ENCODE data around the gene YWHAE. TPM values are rescaled to one million over a fixed set of nuclear protein-coding genes. Genes with fewer than 3 reads are reported as not detected.
"Not testable (repeated sequence)": the region's sequence is repeated elsewhere in the genome, so short reads cannot be mapped to it uniquely, and the experiment has no call there.

YWHAE gene
- total RNA-seq, 1 donor from 2014 or later = 493 TPM

- Mint-ChIP-seq H3K4me1 (peaks cover 29% of the 10 kb centered on the region), H3K9me3 (no peaks in the 10 kb centered on the region), H3K4me3 (no peak overlapping the region), H3K27ac (no peak overlapping the region), H3K36me3 (ENCODE audit: low read depth) (peaks cover 32% of the 10 kb centered on the region), H3K27me3 (no peaks in the 10 kb centered on the region)
- intact Hi-C loops (cut with micrococcal nuclease) = no loop called here
- no peak for DNase-seq
Observed at GRCh38 chr17:1391577-1391976, 8.4 kb downstream of the YWHAE start.

DNA sequence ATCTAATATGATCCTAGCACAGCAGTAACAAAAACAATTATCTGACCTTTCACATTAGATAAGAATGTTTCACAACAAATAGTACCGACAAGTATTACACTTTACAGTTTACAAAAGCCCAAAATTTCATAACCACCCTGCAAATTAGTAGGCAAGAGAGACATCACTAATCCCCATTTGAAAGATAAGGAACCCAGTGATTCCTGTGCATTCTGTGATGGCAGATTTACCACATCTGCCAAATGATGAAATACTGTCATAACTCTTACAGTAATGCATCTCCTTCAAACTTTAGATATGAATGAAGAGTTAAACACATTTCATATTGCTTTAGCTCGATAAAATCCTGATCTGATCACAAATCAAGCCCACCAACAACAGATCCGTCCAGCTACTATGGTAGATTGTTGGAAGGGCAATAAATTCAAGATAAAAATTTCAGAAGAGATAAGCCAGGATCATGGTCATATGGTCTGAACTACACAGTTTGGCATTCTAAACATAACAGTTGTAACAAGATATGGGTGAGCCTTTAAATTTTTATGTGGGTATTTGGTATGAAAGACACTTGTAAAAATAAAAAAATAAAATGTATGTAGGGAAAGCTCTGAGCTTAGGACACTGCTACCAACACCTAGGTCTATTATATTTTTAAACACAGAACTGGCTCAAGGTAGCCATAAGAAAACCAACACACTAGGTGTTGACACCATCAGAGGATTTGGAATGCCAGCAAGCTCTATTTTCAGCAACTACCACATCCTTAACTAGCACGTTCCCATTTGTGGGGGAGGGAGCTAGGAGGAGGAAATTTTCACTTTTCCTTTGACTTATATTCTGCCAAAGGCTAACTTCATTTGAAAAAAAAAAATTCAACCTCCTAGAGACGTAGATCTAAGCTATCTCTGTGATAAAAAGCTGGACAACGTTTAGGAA, 9.3 kb downstream of the YWHAE start:
- peaks cover 29% of the 10 kb centered on the region for H3K4me1 Mint-ChIP-seq
- H3K27ac Mint-ChIP-seq = peak overlapping the region; percentile 69
- no peak for DNase-seq
- no peaks in the 10 kb centered on the region for H3K9me3 Mint-ChIP-seq
- intact Hi-C loops (cut with micrococcal nuclease) = no loop called here
- no peak overlapping the region for H3K4me3 Mint-ChIP-seq
- H3K27me3 Mint-ChIP-seq = no peaks in the 10 kb centered on the region
- peaks cover 25% of the 10 kb centered on the region for H3K36me3 Mint-ChIP-seq (ENCODE audit: low read depth)

DNA sequence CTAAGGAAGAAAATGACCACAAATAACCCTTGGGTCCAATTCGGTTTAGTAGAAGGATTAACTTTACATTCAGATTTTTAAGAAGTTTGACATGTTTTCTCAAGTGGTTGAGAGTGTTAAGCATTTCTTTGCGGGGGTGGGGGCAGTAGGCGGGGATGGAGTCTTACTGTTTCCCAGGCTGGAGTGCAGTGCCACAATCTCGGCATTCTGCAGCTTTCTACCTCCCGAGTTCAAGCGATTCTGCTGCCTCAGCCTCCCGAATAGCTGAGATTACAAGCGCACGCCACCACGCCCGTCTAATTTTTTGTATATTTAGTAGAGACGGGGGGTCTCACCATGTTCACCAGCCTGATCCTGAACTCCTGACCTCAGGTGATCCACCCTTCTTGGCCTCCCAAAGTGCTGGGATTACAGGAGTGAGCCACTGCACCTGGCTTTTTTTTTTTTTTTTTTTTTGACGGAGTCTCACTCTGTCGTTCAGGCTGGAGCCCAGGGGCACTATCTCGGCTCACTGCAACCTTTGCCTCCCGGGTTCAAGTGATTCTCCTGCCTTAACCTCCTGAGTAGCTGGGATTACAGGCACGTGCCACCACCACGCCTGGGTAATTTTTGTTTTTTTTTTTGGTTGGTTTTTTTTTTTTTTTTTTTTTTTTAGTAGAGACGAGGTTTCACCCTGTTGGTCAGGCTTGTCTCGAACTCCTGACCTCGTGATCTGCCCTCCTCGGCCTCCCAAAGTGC, 12.4 kb downstream of the YWHAE start:
- H3K27ac Mint-ChIP-seq; H3K27me3 Mint-ChIP-seq; H3K4me3 Mint-ChIP-seq; DNase-seq; H3K9me3 Mint-ChIP-seq; intact Hi-C loops (cut with micrococcal nuclease): not testable (repeated sequence)
- H3K36me3 Mint-ChIP-seq (ENCODE audit: low read depth) = peaks cover 19% of the 10 kb centered on the region
- peaks cover 28% of the 10 kb centered on the region for H3K4me1 Mint-ChIP-seq

GRCh38 chr17:1386675-1387190, 13.3 kb downstream of the YWHAE start:
- Mint-ChIP-seq H3K27ac (peak overlapping the region; percentile 15), H3K36me3 (ENCODE audit: low read depth) (peaks cover 14% of the 10 kb centered on the region), H3K4me1 (peaks cover 25% of the 10 kb centered on the region)
- H3K4me3 Mint-ChIP-seq; H3K27me3 Mint-ChIP-seq; intact Hi-C loops (cut with micrococcal nuclease); H3K9me3 Mint-ChIP-seq; DNase-seq: not testable (repeated sequence)

- intact Hi-C loops (cut with micrococcal nuclease) = no loop called here
- Mint-ChIP-seq H3K9me3 (no peaks in the 10 kb centered on the region), H3K4me1 (peaks cover 27% of the 10 kb centered on the region), H3K36me3 (ENCODE audit: low read depth) (peaks cover 15% of the 10 kb centered on the region), H3K27ac (no peak overlapping the region), H3K27me3 (no peaks in the 10 kb centered on the region), H3K4me3 (no peak overlapping the region)
- DNase-seq = no peak
Observed at GRCh38 chr17:1386265-1386664, 13.8 kb downstream of the YWHAE start.

DNA sequence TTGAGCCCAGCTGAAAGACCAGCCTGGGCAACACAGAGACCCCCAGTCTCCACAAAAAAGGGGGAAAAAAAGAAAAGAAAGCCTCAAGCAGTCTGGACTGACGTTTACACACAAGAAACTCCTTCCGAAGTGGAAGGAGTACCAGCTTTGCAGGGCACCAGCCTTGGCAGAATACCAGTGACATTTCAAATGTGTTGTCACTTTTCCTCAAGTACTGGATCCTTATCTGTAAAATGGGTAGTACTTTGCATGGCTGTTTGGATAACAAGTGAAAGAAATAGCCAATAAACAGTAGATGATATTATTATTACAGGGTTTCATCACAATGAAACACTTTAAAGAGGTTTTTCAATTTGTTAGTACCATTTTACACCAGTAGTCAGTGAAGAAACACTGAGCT, 14.2 kb downstream of the YWHAE start:
- Mint-ChIP-seq H3K36me3 (ENCODE audit: low read depth) (peaks cover 15% of the 10 kb centered on the region), H3K4me1 (peaks cover 25% of the 10 kb centered on the region), H3K4me3 (no peak overlapping the region), H3K9me3 (no peaks in the 10 kb centered on the region), H3K27ac (no peak overlapping the region), H3K27me3 (no peaks in the 10 kb centered on the region)
- no peak for DNase-seq
- intact Hi-C loops (cut with micrococcal nuclease) = no loop called here

- H3K4me1 Mint-ChIP-seq = peaks cover 28% of the 10 kb centered on the region
- H3K4me3 Mint-ChIP-seq = no peak overlapping the region
- H3K27me3 Mint-ChIP-seq = no peaks in the 10 kb centered on the region
- no peak for DNase-seq
- no peak overlapping the region for H3K27ac Mint-ChIP-seq
- no peaks in the 10 kb centered on the region for H3K9me3 Mint-ChIP-seq
- intact Hi-C loops (cut with micrococcal nuclease) = no loop called here
- peaks cover 10% of the 10 kb centered on the region for H3K36me3 Mint-ChIP-seq (ENCODE audit: low read depth)
Observed at GRCh38 chr17:1384905-1385435, 15.1 kb downstream of the YWHAE start.

DNA sequence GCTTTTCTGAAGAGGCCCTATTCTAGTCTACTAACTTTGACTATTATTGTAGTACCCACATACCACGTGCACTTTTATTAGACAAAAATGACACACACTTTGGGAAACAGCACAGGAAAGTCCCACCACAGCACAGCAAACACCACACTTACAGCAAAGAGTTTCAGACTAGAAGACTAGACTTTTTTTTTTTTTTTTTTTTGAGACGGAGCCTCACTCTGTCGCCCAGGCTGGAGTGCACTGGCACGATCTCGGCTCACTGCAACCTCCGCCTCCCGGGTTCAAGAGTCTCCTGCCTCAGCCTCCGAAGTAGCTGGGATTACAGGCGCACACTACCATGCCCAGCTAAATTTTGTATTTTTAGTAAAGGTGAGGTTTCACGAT, 20.1 kb downstream of the YWHAE start:
- Mint-ChIP-seq H3K4me1 (peaks cover 59% of the 10 kb centered on the region), H3K9me3 (no peaks in the 10 kb centered on the region), H3K4me3 (peak overlapping the region; percentile 28), H3K36me3 (ENCODE audit: low read depth) (peaks cover 21% of the 10 kb centered on the region), H3K27me3 (no peaks in the 10 kb centered on the region), H3K27ac (peak overlapping the region; percentile 46)
- intact Hi-C loops (cut with micrococcal nuclease) = loop anchor here (2.0 to 10.0 kb wide), 2 partner anchors 15 to 245 kb away; partner anchors contain the start of gene SLC43A2
- no peak for DNase-seq

GRCh38 chr17:1379208-1379929, 20.7 kb downstream of the YWHAE start:
- peak overlapping the region; percentile 28 for H3K4me3 Mint-ChIP-seq
- no peak for DNase-seq
- peak overlapping the region; percentile 46 for H3K27ac Mint-ChIP-seq
- H3K9me3 Mint-ChIP-seq = no peaks in the 10 kb centered on the region
- peaks cover 65% of the 10 kb centered on the region for H3K4me1 Mint-ChIP-seq
- H3K36me3 Mint-ChIP-seq (ENCODE audit: low read depth) = peaks cover 23% of the 10 kb centered on the region
- intact Hi-C loops (cut with micrococcal nuclease) = loop anchor here (2.0 to 10.0 kb wide), 2 partner anchors 15 to 245 kb away; partner anchors contain the start of gene SLC43A2
- no peaks in the 10 kb centered on the region for H3K27me3 Mint-ChIP-seq

- DNase-seq, H3K9me3 Mint-ChIP-seq, H3K4me3 Mint-ChIP-seq, H3K27me3 Mint-ChIP-seq: not testable (repeated sequence)
- Mint-ChIP-seq H3K27ac (peak overlapping the region; percentile 8), H3K4me1 (peaks cover 70% of the 10 kb centered on the region), H3K36me3 (ENCODE audit: low read depth) (peaks cover 25% of the 10 kb centered on the region)
- intact Hi-C loops (cut with micrococcal nuclease) = loop anchor here (2.0 to 10.0 kb wide), 2 partner anchors 14 to 246 kb away; partner anchors contain the start of gene SLC43A2
Observed at GRCh38 chr17:1378476-1378860, 21.6 kb downstream of the YWHAE start.

- intact Hi-C loops (cut with micrococcal nuclease) = loop anchor here (10.0 kb wide), 1 partner anchor 247 kb away; the partner anchor contains the start of gene SLC43A2
- DNase-seq = no peak
- H3K9me3 Mint-ChIP-seq = no peaks in the 10 kb centered on the region
- H3K27me3 Mint-ChIP-seq = no peaks in the 10 kb centered on the region
- H3K4me3 Mint-ChIP-seq = peak overlapping the region; percentile 56
- peak overlapping the region; percentile 16 for H3K27ac Mint-ChIP-seq
- peaks cover 30% of the 10 kb centered on the region for H3K36me3 Mint-ChIP-seq (ENCODE audit: low read depth)
- peaks cover 72% of the 10 kb centered on the region for H3K4me1 Mint-ChIP-seq
Observed at GRCh38 chr17:1377334-1377733, 22.7 kb downstream of the YWHAE start.

DNA sequence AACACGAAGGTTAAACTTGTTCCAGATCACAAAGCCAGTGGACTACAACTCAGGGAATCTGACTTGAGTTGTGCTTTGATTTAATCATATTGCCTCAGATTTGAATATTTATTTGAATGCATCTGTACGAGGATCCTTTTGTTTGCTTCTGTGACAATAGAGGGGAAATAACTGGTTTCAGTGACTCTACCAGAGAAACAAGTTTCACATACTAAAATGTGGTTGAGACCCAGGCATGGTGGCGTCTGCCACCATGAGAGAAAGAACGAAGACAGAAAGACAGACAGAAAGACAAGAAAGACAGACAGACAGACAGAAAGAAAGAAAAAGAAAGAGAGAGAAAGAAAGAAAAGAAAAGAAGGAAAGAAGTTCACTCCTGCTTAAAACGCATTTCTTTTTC, 24.0 kb downstream of the YWHAE start:
- peak overlapping the region; percentile 77 for H3K27ac Mint-ChIP-seq
- DNase-seq = no peak
- H3K9me3 Mint-ChIP-seq = no peaks in the 10 kb centered on the region
- peaks cover 26% of the 10 kb centered on the region for H3K36me3 Mint-ChIP-seq (ENCODE audit: low read depth)
- peak overlapping the region; percentile 56 for H3K4me3 Mint-ChIP-seq
- H3K27me3 Mint-ChIP-seq = no peaks in the 10 kb centered on the region
- intact Hi-C loops (cut with micrococcal nuclease) = loop anchor here (10.0 kb wide), 1 partner anchor 249 kb away; the partner anchor contains the start of gene SLC43A2
- peaks cover 66% of the 10 kb centered on the region for H3K4me1 Mint-ChIP-seq

DNA sequence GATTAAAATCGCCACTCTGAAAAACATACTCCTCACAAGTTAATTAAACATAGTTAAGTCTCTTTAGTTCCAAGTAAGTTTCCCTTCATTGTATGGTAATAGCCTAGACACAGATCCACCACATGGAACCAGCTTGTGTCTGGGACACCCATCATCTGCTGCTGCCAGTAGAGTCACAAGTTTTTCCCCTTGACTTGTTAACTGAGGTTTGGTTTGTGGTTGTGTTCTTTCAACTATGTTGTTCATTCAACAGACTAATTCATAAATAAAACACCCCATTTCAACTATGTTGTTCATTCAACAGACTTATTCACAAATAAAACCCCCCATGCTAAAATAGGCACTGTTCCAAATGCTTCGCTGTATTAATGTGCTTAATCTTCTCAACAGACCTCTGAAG, 24.4 kb downstream of the YWHAE start:
- H3K4me3 Mint-ChIP-seq = peak overlapping the region; percentile 56
- intact Hi-C loops (cut with micrococcal nuclease) = loop anchor here (2.0 to 10.0 kb wide), 2 partner anchors 23 to 249 kb away; partner anchors contain the start of gene SLC43A2
- peaks cover 28% of the 10 kb centered on the region for H3K36me3 Mint-ChIP-seq (ENCODE audit: low read depth)
- H3K9me3 Mint-ChIP-seq = no peaks in the 10 kb centered on the region
- H3K4me1 Mint-ChIP-seq = peaks cover 66% of the 10 kb centered on the region
- H3K27ac Mint-ChIP-seq = peak overlapping the region; percentile 77
- no peaks in the 10 kb centered on the region for H3K27me3 Mint-ChIP-seq
- no peak for DNase-seq
